HepG2 (cell line): ENCODE measurements around the gene PLGRKT.

ENCODE experiments used
- CTCF ChIP-seq: sonication (generic); formaldehyde crosslinking; IDR thresholded peaks from 2 replicates; pipeline ENCODE4 v1.5.0; 2020; ENCODE audit warnings: mild to moderate bottlenecking, missing genetic modification reagents, moderate library complexity
- JUN ChIP-seq: sonication (generic); formaldehyde crosslinking; IDR thresholded peaks from 2 replicates; pipeline ENCODE4 v1.4.0; 2020; ENCODE audit warnings: mild to moderate bottlenecking, missing genetic modification reagents
- JUND ChIP-seq: sonication (generic); formaldehyde crosslinking; IDR thresholded peaks from 2 replicates; pipeline ENCODE4 v1.8.0; 2022; ENCODE audit warnings: mild to moderate bottlenecking, missing genetic modification reagents
- SIN3A ChIP-seq: IDR thresholded peaks from 2 replicates; pipeline ENCODE4 v1.6.1; 2011; ENCODE audit warnings: low read depth, mild to moderate bottlenecking, control low read depth, low read length, borderline replicate concordance
- STAT5B ChIP-seq: sonication (generic); formaldehyde crosslinking; IDR thresholded peaks from 2 replicates; pipeline ENCODE4 v1.4.0; 2020; ENCODE audit warnings: missing genetic modification reagents
- THRA ChIP-seq: sonication (generic); formaldehyde crosslinking; IDR thresholded peaks from 2 replicates; pipeline ENCODE4 v1.4.0; 2020; ENCODE audit warnings: missing genetic modification reagents, borderline replicate concordance
- ZNF740 ChIP-seq: sonication (generic); formaldehyde crosslinking; IDR thresholded peaks from 2 replicates; pipeline ENCODE4 v1.4.0; 2020; ENCODE audit warnings: missing genetic modification reagents

- TF ChIP-seq JUN (no peak), STAT5B (no peak), JUND (no peak), THRA (CRISPR knock-in tag) (no peak), SIN3A (no peak), ZNF740 (CRISPR knock-in tag) (no peak), CTCF (CRISPR knock-in tag) (no peak)
Observed at GRCh38 chr9:5315187-5315923, 122.4 kb downstream of the PLGRKT start.
